A673 (cell line): ENCODE results near the gene TEX35. TPM values are rescaled to one million over a fixed set of nuclear protein-coding genes. Genes with fewer than 3 reads are reported as not detected.

Source experiments
- BruUV-seq: library from RNA; stranded (reverse); fragments of 400-500 nt; replicated peaks from 2 replicates; lab custom pipeline; 2021; lab: Mats Ljungman, UMichigan
- CTCF ChIA-PET: fragments of 300-600 bp; sonication (Branson Sonifier 250); formaldehyde crosslinking; loops from one replicate; lab custom pipeline; 2022; ENCODE audit warnings: antibody characterized with exemption; lab: Charles Lee
- POLR2A ChIA-PET: fragments of 300-600 bp; sonication (Branson Sonifier 250); formaldehyde crosslinking; loops from one replicate; lab custom pipeline; 2022; ENCODE audit warnings: antibody characterized with exemption; ENCODE audit not compliant: low non-redundant PET; lab: Charles Lee
- DNase-seq: peaks from one replicate; pipeline ENCODE4 v3.0.0-alpha.2; 2015; ENCODE audit warnings: low spot score
- H3K27ac ChIP-seq: fragments of 200-600 bp; sonication (generic); 2 replicates; pipeline ENCODE4 v1.5.1; 2016; ENCODE audit warnings: mixed run types, low read depth, mild to moderate bottlenecking, mixed read lengths, antibody characterized with exemption, low read length; ENCODE audit not compliant: poor library complexity, severe bottlenecking
- H3K27me3 ChIP-seq: fragments of 200-600 bp; sonication (generic); replicated peaks from 2 replicates; pipeline ENCODE4 v1.6.1; 2017; ENCODE audit warnings: mixed run types, low read depth, mild to moderate bottlenecking, mixed read lengths, antibody characterized with exemption, low read length; ENCODE audit not compliant: insufficient read depth, poor library complexity
- H3K36me3 ChIP-seq: fragments of 200-600 bp; sonication (generic); 2 replicates; pipeline ENCODE4 v1.6.1; 2016; ENCODE audit warnings: mixed run types, mild to moderate bottlenecking, mixed read lengths, antibody characterized with exemption, low read length; ENCODE audit not compliant: insufficient read depth, poor library complexity, severe bottlenecking
- H3K4me1 ChIP-seq: fragments of 200-600 bp; sonication (generic); 2 replicates; pipeline ENCODE4 v1.6.1; 2017; ENCODE audit warnings: mixed run types, mild to moderate bottlenecking, mixed read lengths, antibody characterized with exemption, low read length; ENCODE audit not compliant: insufficient read depth, poor library complexity, severe bottlenecking
- H3K4me3 ChIP-seq: fragments of 200-600 bp; sonication (generic); 2 replicates; pipeline ENCODE4 v1.5.1; 2016; ENCODE audit warnings: low read depth, mixed run types, mild to moderate bottlenecking, mixed read lengths, low read length; ENCODE audit not compliant: poor library complexity, severe bottlenecking
- H3K9me3 ChIP-seq: fragments of 200-600 bp; sonication (generic); 2 replicates; pipeline ENCODE4 v1.6.1; 2016; ENCODE audit warnings: mixed run types, low read depth, mild to moderate bottlenecking, mixed read lengths, antibody characterized with exemption, low read length; ENCODE audit not compliant: poor library complexity, severe bottlenecking
- CTCF ChIP-seq: fragments of 300-800, 200-600 bp; sonication (generic); conservative IDR thresholded peaks from 2 replicates; pipeline ENCODE4 v1.5.1; 2017; ENCODE audit warnings: low read depth, mild to moderate bottlenecking, antibody characterized with exemption, low read length, moderate library complexity, mixed read lengths
- EZH2 ChIP-seq: fragments of 200-600 bp; sonication (generic); IDR thresholded peaks from 2 replicates; pipeline ENCODE4 v1.6.1; 2017; ENCODE audit warnings: borderline replicate concordance, low read depth, mild to moderate bottlenecking, mixed read lengths, antibody characterized with exemption, low read length; ENCODE audit not compliant: poor library complexity, severe bottlenecking
- intact Hi-C: fragments of 100-400 bp; cut with micrococcal nuclease; formaldehyde crosslinking; loops from one replicate; pipeline ENCODE4 v1.10.0; 2022; ENCODE audit not compliant: unreplicated experiment
- total RNA-seq: library from RNA; stranded (reverse); gene quantifications from 2 replicates; pipeline ENCODE4 v1.2.3, GENCODE V29; 2021

Gene TEX35
- total RNA-seq, 1 experiment from 2014 or later = not detected

GRCh38 chr1:178489399-178489798, 23.5 kb upstream of the TEX35 start:
- no peak for DNase-seq
- Histone ChIP-seq H3K27ac (no peak overlapping the region), H3K4me3 (no peak overlapping the region), H3K9me3 (no peaks in the 10 kb centered on the region), H3K27me3 (no peaks in the 10 kb centered on the region), H3K4me1 (peaks cover 7% of the 10 kb centered on the region), H3K36me3 (no peaks in the 10 kb centered on the region)
- ChIA-PET CTCF (no interaction called here), POLR2A (no interaction called here)
- BruUV-seq = no TSS peak
- TF ChIP-seq EZH2 = no peak
- no peak for TF ChIP-seq CTCF
- intact Hi-C loops = no loop called here

- intact Hi-C loops = no loop called here
- no peaks in the 10 kb centered on the region for H3K27me3 ChIP-seq
- DNase-seq = no peak
- TF ChIP-seq EZH2 (no peak), CTCF (no peak)
- H3K4me3 ChIP-seq = no peak overlapping the region
- no peak overlapping the region for H3K27ac ChIP-seq
- POLR2A ChIA-PET = no interaction called here
- CTCF ChIA-PET = no interaction called here
- BruUV-seq = no TSS peak
- H3K4me1 ChIP-seq = peaks cover 6% of the 10 kb centered on the region
- no peaks in the 10 kb centered on the region for H3K9me3 ChIP-seq
- H3K36me3 ChIP-seq = no peaks in the 10 kb centered on the region
Observed at GRCh38 chr1:178490136-178490535, 22.8 kb upstream of the TEX35 start.

- ChIA-PET CTCF (no interaction called here), POLR2A (no interaction called here)
- no peak overlapping the region for H3K27ac ChIP-seq
- no peak overlapping the region for H3K4me3 ChIP-seq
- intact Hi-C loops = no loop called here
- DNase-seq = no peak
- H3K9me3 ChIP-seq = no peaks in the 10 kb centered on the region
- H3K4me1 ChIP-seq = no peaks in the 10 kb centered on the region
- no TSS peak for BruUV-seq
- TF ChIP-seq EZH2 (no peak), CTCF (no peak)
- no peaks in the 10 kb centered on the region for H3K36me3 ChIP-seq
- no peaks in the 10 kb centered on the region for H3K27me3 ChIP-seq
Observed at GRCh38 chr1:178490967-178491366, 21.9 kb upstream of the TEX35 start.
